MCF 10A (cell line): ENCODE measurements around the gene THEMIS. TPM values are rescaled to one million over a fixed set of nuclear protein-coding genes. Genes with fewer than 3 reads are reported as not detected.

Experiments
- BruUV-seq: library from RNA; stranded (reverse); fragments of 400-500 nt; replicated peaks from 2 replicates; lab custom pipeline; 2021; lab: Mats Ljungman, UMichigan
- CTCF ChIA-PET: fragments of 300-600 bp; sonication (Branson Sonifier 250); formaldehyde crosslinking; extraction: SDS; loops from one replicate; lab custom pipeline; 2021; ENCODE audit warnings: antibody characterized with exemption, inconsistent platforms; lab: Yijun Ruan, JAX
- POLR2A ChIA-PET: fragments of 300-600, 350-650 bp; sonication (Branson Sonifier 250); formaldehyde crosslinking; extraction: SDS; loops from one replicate; lab custom pipeline; 2020; ENCODE audit warnings: antibody characterized with exemption, inconsistent platforms; lab: Yijun Ruan, JAX
- DNase-seq: peaks from one replicate; pipeline ENCODE4 v3.0.0-alpha.2; 2018; ENCODE audit not compliant: unreplicated experiment
- H3K27ac Mint-ChIP-seq: one replicate; pipeline ENCODE4 v1.8.0; 2022; ENCODE audit warnings: mild to moderate bottlenecking, low read depth, mixed read lengths; ENCODE audit not compliant: unreplicated experiment
- H3K27me3 Mint-ChIP-seq: one replicate; pipeline ENCODE4 v1.8.0; 2022; ENCODE audit warnings: mixed read lengths; ENCODE audit not compliant: insufficient read depth, unreplicated experiment
- H3K36me3 Mint-ChIP-seq: one replicate; pipeline ENCODE4 v1.8.0; 2022; ENCODE audit warnings: mild to moderate bottlenecking, moderate library complexity, mixed read lengths; ENCODE audit not compliant: insufficient read depth, unreplicated experiment
- H3K4me1 Mint-ChIP-seq: one replicate; pipeline ENCODE4 v1.8.0; 2022; ENCODE audit warnings: mixed read lengths; ENCODE audit not compliant: insufficient read depth, unreplicated experiment
- H3K4me3 Mint-ChIP-seq: one replicate; pipeline ENCODE4 v1.8.0; 2022; ENCODE audit warnings: mild to moderate bottlenecking, moderate library complexity, mixed read lengths; ENCODE audit not compliant: unreplicated experiment
- H3K9me3 Mint-ChIP-seq: one replicate; pipeline ENCODE4 v1.8.0; 2022; ENCODE audit warnings: mixed read lengths; ENCODE audit not compliant: unreplicated experiment
- CTCF ChIP-seq: fragments of 200-600 bp; IDR thresholded peaks from one replicate; pipeline ENCODE4 v1.8.0; 2022; ENCODE audit warnings: antibody characterized with exemption, mild to moderate bottlenecking; ENCODE audit not compliant: unreplicated experiment
- intact Hi-C: fragments of 100-400 bp; cut with micrococcal nuclease; formaldehyde crosslinking; loops from 2 replicates; pipeline ENCODE4 v1.14.1; 2022
- total RNA-seq: library from RNA; stranded (reverse); gene quantifications from 2 replicates; pipeline ENCODE4 v1.2.3, GENCODE V29; 2022

The THEMIS gene
- total RNA-seq, 1 experiment from 2014 or later: not detected

GRCh38 chr6:127811900-127812570, 88.8 kb downstream of the THEMIS start:
- H3K4me3 Mint-ChIP-seq: no peak overlapping the region
- TF ChIP-seq CTCF: no peak
- intact Hi-C loops: no loop called here
- DNase-seq: no peak
- ChIA-PET CTCF (no interaction called here), POLR2A (no interaction called here)
- peaks cover 85% of the 10 kb centered on the region for H3K27me3 Mint-ChIP-seq
- H3K27ac Mint-ChIP-seq: no peak overlapping the region
- no TSS peak for BruUV-seq
- no peaks in the 10 kb centered on the region for H3K36me3 Mint-ChIP-seq
- no peaks in the 10 kb centered on the region for H3K9me3 Mint-ChIP-seq
- no peaks in the 10 kb centered on the region for H3K4me1 Mint-ChIP-seq

- H3K9me3 Mint-ChIP-seq: no peaks in the 10 kb centered on the region
- no peaks in the 10 kb centered on the region for H3K36me3 Mint-ChIP-seq
- no peak for DNase-seq
- ChIA-PET CTCF (interaction anchor here (0.5 to 0.9 kb wide), 2 partner anchors 48 to 707 kb away, joined by 4 to 6 read pairs; no protein-coding TSS in a partner anchor), POLR2A (no interaction called here)
- H3K27ac Mint-ChIP-seq: no peak overlapping the region
- no TSS peak for BruUV-seq
- intact Hi-C loops: no loop called here
- H3K4me3 Mint-ChIP-seq: no peak overlapping the region
- H3K4me1 Mint-ChIP-seq: no peaks in the 10 kb centered on the region
- H3K27me3 Mint-ChIP-seq: peaks cover 96% of the 10 kb centered on the region
- TF ChIP-seq CTCF: no peak
Observed at GRCh38 chr6:127807806-127808517, 92.9 kb downstream of the THEMIS start.

GRCh38 chr6:127796713-127797112, 104.1 kb downstream of the THEMIS start:
- Mint-ChIP-seq H3K4me3 (no peak overlapping the region), H3K9me3 (no peaks in the 10 kb centered on the region), H3K4me1 (no peaks in the 10 kb centered on the region), H3K27me3 (peaks cover 84% of the 10 kb centered on the region), H3K27ac (no peak overlapping the region), H3K36me3 (no peaks in the 10 kb centered on the region)
- no TSS peak for BruUV-seq
- intact Hi-C loops: no loop called here
- CTCF ChIA-PET: interaction anchor here (0.5 kb wide), 1 partner anchor 193 kb away, joined by 3 read pairs; no protein-coding TSS in a partner anchor
- POLR2A ChIA-PET: no interaction called here
- no peak for DNase-seq
- TF ChIP-seq CTCF: no peak

DNA sequence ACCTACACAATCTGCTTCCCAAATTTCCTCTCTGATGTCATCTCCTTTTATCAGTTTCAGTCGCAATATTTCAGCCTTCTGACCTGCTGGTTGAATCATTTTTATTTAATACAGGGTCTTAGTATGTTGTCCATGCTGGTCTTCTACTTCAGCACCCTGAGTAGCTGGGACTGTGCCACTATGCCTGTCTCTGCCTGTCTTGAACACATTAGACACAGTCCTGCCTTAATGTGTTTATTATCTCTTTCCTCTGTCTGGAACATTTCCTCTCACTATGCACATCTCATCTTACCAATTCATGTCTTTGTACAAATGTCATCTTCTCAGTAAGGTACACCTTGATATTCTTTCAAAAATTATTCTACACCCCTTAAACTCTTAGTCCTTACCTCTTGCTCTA, 106.5 kb downstream of the THEMIS start:
- no peak for TF ChIP-seq CTCF
- ChIA-PET CTCF (no interaction called here), POLR2A (interaction anchor here (0.9 kb wide), 1 partner anchor 1298 kb away, joined by 4 read pairs; no protein-coding TSS in a partner anchor)
- H3K36me3 Mint-ChIP-seq: no peaks in the 10 kb centered on the region
- no peaks in the 10 kb centered on the region for H3K4me1 Mint-ChIP-seq
- H3K4me3 Mint-ChIP-seq: no peak overlapping the region
- DNase-seq: no peak
- intact Hi-C loops: no loop called here
- no TSS peak for BruUV-seq
- no peaks in the 10 kb centered on the region for H3K9me3 Mint-ChIP-seq
- peaks cover 81% of the 10 kb centered on the region for H3K27me3 Mint-ChIP-seq
- H3K27ac Mint-ChIP-seq: no peak overlapping the region
